Omental fat pad (tissue), 4 donors: Measurements from ENCODE around the gene JADE1. TPM values are rescaled to one million over a fixed set of nuclear protein-coding genes. Genes with fewer than 3 reads are reported as not detected.

Source experiments
- ATAC-seq: fragments of 150-250 bp; one replicate; pipeline ENCODE4 v1.9.1; 2016; ENCODE audit warnings: mild to moderate bottlenecking, moderate library complexity; ENCODE audit not compliant: low FRiP score
- DNase-seq: peaks from one replicate; pipeline ENCODE4 v3.0.0-alpha.2; 2019; ENCODE audit warnings: low spot score
- total RNA-seq, 4 donors: library from RNA; depleted of rRNA; stranded (reverse); fragments of >200 nt; gene quantifications; one replicate each; pipeline ENCODE4 v1.1.0, GENCODE V29; 2016
- TF ChIP-seq, protein P1 (sequence below), 3 donors: fragments of 450-650 bp; IDR thresholded peaks; one replicate each; pipeline ENCODE4 v1.5.1; 2016 to 2017; ENCODE audit warnings: antibody characterized with exemption in 3 of 3, mild to moderate bottlenecking in 3 of 3, moderate library complexity in 2 of 3

Gene JADE1
- total RNA-seq, 4 donors from 2014 or later = 37.2 to 57.4 (median 45.5) TPM

- no peak for ATAC-seq
- TF ChIP-seq, protein P1, sequence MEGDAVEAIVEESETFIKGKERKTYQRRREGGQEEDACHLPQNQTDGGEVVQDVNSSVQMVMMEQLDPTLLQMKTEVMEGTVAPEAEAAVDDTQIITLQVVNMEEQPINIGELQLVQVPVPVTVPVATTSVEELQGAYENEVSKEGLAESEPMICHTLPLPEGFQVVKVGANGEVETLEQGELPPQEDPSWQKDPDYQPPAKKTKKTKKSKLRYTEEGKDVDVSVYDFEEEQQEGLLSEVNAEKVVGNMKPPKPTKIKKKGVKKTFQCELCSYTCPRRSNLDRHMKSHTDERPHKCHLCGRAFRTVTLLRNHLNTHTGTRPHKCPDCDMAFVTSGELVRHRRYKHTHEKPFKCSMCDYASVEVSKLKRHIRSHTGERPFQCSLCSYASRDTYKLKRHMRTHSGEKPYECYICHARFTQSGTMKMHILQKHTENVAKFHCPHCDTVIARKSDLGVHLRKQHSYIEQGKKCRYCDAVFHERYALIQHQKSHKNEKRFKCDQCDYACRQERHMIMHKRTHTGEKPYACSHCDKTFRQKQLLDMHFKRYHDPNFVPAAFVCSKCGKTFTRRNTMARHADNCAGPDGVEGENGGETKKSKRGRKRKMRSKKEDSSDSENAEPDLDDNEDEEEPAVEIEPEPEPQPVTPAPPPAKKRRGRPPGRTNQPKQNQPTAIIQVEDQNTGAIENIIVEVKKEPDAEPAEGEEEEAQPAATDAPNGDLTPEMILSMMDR (IDR thresholded peaks at IDR 0.05) = no peak
- no peak for DNase-seq
Observed at GRCh38 chr4:128861856-128862518, 52.5 kb downstream of the JADE1 start.

DNA sequence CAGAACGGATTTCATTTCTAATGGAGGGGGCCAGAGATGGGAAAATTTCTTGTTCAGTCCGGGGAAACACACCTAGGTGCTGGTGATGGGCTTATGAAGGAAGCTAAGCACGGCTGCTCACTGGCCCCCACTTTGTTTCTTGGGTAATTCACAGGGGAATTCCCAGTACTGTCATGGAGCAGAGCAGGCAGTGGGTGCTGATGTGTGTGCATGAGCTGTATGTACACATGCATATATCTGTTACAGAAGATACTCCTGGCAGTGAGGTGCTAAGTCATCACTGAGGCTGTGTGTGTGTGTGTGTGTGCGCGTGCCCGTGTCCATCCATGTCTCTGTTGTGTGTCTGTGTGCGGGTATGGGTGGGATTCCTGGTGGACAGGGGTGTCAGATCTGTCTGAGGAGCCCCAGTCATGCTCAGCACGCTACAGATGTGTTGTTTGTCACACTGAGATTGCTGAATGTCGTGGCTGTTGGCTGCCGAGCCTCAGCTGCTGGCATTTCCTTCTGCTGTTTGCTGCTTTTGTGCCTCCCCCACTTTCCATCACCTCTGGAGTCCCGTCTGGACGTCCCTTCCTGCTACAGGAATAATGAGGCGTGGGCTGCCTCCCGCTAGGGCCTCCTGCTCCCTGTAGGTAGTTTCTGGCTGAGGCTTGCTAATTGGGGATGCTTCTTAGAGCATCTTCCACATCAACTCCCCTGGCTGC, 53.3 kb downstream of the JADE1 start:
- DNase-seq (no peak), ATAC-seq (no peak)
- TF ChIP-seq, protein P1 (IDR thresholded peaks at IDR 0.05) = no peak

DNA sequence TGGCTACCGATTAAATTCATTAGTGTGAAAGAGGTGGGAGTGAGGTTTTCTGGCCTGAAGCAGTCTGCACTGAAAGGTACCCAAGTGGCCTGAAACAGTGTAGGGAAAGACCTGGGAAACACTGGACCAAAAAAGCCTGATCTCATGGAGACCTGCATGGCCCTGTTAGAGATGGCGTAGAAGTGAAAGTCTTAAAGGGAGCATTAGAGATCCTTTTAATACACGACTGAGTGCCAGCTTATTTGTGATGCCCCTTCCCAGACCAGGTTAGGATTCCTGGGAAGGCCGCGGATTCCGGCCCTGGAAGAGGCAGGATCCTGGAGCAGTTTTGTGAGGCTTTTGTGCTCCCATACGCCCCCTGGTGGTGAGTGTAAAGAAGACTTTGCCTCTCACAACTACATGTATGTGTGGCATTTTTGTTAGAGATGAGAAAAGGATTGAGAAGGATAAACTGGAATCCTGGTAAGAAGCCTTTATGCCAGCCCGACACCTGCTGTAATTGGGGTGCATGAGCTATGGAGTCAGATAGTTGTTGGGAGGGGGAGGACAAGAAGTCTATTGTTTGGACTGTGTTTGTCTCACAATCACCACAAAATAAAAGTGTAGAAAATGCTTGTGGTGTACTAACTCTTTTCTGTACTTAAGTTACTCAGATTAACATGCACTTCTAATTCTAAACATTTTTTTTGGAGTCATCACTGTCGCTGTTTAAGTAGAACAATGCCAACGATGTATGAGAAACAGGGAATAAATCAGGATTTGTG, 54.0 kb downstream of the JADE1 start:
- ATAC-seq = peak; percentile 85
- TF ChIP-seq, protein P1 (IDR thresholded peaks at IDR 0.05) = peak in 1 of 3 donors; percentile 70
- peak; percentile 61 for DNase-seq

DNA sequence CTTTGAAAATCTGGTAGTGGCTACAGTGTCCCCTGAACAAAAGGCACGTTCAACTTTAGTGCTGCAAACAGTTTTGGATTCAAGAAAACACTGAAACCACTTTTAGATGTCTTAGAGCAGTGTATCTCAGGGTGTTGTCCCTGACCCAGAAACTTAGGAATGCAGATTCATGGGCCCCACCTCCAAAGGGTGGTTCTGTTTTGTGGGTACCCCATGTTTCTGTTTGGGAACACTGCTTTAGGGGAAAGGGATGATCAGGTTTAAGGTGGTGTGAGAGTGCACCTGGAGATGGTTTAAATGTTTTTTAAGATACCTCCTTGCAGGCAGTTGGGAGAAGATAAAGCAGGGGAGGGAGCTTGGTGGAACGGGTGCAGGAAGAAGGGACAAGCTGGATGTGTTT, 55.6 kb downstream of the JADE1 start:
- TF ChIP-seq, protein P1 (IDR thresholded peaks at IDR 0.05) = no peak
- no peak for DNase-seq
- ATAC-seq = no peak

DNA sequence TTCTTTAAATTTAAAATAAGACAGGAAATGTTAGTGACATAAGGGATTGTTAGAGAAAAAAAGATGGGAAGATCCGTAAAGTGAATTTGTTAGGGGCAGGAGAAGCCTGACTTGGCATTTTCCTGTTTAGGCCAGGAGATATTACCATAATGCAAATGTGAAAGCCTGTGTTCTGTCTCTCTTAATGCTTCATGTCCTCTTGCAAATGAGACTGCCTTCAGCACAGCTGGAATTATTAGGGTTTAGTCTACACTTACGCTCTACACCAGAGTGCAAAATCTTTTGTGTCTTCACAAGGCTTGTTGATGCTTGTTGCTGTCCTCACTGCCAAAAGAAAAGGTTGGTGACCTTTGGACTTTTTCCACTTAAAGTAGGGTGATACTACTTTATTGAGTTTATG, 56.8 kb downstream of the JADE1 start:
- DNase-seq = no peak
- no peak for ATAC-seq
- TF ChIP-seq, protein P1 (IDR thresholded peaks at IDR 0.05) = no peak

DNA sequence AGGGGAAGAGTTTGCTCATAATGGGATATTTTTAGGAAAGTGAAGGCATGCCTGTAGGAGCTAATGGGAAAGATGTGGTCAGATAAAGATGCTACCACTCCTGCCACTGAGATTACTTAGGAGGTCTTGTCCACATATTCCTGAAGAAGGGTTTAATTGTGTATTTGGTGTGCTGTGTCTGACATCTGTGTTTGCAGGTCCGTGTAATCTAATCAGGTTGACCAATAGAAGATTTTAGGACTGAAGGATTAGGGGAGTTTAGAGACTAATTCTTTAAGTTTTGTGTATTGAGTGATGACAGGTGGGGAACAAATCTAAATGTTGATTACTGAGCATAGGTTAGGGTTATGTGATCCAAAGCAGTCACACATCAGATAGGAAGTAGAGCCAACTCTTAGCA, 57.2 kb downstream of the JADE1 start:
- TF ChIP-seq, protein P1 (IDR thresholded peaks at IDR 0.05) = no peak
- no peak for DNase-seq
- no peak for ATAC-seq
